ENCODE data around the gene ITGA11.

DNA sequence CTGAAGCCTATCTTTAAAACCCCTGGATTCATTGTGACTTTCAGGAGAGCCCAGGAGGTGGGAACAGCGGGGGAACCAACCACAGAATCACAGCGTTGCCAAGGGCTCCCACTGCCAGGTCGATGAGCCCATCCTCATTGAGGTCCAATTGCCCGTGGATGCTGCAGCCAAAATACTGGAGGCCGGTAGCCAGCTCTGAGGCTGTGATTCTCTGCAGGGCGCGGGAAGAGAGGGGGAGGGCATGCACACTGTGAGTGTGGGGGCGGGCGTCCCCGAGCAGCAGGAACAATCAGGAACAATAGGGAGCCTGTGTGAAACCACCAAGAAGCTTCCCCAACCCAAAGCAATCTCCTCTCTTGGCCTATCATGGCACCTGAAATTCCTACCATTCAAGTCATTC, 101.1 kb downstream of the ITGA11 start:
- TF ChIP-seq, protein P1, sequence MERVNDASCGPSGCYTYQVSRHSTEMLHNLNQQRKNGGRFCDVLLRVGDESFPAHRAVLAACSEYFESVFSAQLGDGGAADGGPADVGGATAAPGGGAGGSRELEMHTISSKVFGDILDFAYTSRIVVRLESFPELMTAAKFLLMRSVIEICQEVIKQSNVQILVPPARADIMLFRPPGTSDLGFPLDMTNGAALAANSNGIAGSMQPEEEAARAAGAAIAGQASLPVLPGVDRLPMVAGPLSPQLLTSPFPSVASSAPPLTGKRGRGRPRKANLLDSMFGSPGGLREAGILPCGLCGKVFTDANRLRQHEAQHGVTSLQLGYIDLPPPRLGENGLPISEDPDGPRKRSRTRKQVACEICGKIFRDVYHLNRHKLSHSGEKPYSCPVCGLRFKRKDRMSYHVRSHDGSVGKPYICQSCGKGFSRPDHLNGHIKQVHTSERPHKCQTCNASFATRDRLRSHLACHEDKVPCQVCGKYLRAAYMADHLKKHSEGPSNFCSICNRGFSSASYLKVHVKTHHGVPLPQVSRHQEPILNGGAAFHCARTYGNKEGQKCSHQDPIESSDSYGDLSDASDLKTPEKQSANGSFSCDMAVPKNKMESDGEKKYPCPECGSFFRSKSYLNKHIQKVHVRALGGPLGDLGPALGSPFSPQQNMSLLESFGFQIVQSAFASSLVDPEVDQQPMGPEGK (CRISPR knock-in tag; IDR thresholded peaks at IDR 0.05; ENCODE audit: borderline replicate concordance): no peak
- TF ChIP-seq PPARA (CRISPR knock-in tag; IDR thresholded peaks at IDR 0.05; ENCODE audit: borderline replicate concordance) (no peak), ZNF70 (CRISPR knock-in tag; IDR thresholded peaks at IDR 0.05) (no peak), ZFP3 (CRISPR knock-in tag; IDR thresholded peaks at IDR 0.05) (no peak), ZFP30 (CRISPR knock-in tag; IDR thresholded peaks at IDR 0.05) (no peak), TCF4 (CRISPR knock-in tag; IDR thresholded peaks at IDR 0.05; ENCODE audit: borderline replicate concordance) (no peak), ARNTL (CRISPR knock-in tag; IDR thresholded peaks at IDR 0.05; ENCODE audit: borderline replicate concordance, low read depth) (no peak), ZNF8 (CRISPR knock-in tag; IDR thresholded peaks at IDR 0.05) (no peak), BACH2 (CRISPR knock-in tag; IDR thresholded peaks at IDR 0.05; ENCODE audit: borderline replicate concordance) (no peak), ZNF565 (CRISPR knock-in tag; conservative IDR thresholded peaks at IDR 0.05; ENCODE audit: low read depth) (no peak)
- TF ChIP-seq, protein P2, sequence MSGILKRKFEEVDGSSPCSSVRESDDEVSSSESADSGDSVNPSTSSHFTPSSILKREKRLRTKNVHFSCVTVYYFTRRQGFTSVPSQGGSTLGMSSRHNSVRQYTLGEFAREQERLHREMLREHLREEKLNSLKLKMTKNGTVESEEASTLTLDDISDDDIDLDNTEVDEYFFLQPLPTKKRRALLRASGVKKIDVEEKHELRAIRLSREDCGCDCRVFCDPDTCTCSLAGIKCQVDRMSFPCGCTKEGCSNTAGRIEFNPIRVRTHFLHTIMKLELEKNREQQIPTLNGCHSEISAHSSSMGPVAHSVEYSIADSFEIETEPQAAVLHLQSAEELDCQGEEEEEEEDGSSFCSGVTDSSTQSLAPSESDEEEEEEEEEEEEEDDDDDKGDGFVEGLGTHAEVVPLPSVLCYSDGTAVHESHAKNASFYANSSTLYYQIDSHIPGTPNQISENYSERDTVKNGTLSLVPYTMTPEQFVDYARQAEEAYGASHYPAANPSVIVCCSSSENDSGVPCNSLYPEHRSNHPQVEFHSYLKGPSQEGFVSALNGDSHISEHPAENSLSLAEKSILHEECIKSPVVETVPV (CRISPR knock-in tag; IDR thresholded peaks at IDR 0.05): no peak
- TF ChIP-seq, protein P3, sequence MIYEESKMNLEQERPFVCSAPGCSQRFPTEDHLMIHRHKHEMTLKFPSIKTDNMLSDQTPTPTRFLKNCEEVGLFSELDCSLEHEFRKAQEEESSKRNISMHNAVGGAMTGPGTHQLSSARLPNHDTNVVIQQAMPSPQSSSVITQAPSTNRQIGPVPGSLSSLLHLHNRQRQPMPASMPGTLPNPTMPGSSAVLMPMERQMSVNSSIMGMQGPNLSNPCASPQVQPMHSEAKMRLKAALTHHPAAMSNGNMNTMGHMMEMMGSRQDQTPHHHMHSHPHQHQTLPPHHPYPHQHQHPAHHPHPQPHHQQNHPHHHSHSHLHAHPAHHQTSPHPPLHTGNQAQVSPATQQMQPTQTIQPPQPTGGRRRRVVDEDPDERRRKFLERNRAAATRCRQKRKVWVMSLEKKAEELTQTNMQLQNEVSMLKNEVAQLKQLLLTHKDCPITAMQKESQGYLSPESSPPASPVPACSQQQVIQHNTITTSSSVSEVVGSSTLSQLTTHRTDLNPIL (CRISPR knock-in tag; IDR thresholded peaks at IDR 0.05; ENCODE audit: low read depth): no peak

Data from SK-N-SH treated with all-trans-retinoic acid at 6 μM for 48 hours (cell line).